Measurements from ENCODE around the gene STRA6. TPM values are rescaled to one million over a fixed set of nuclear protein-coding genes. Genes with fewer than 3 reads are reported as not detected.

The STRA6 gene
- total and polyA plus RNA-seq, 2 donors (not counting 1 experiment from before 2014, with no cell fraction given) = not detected

DNA sequence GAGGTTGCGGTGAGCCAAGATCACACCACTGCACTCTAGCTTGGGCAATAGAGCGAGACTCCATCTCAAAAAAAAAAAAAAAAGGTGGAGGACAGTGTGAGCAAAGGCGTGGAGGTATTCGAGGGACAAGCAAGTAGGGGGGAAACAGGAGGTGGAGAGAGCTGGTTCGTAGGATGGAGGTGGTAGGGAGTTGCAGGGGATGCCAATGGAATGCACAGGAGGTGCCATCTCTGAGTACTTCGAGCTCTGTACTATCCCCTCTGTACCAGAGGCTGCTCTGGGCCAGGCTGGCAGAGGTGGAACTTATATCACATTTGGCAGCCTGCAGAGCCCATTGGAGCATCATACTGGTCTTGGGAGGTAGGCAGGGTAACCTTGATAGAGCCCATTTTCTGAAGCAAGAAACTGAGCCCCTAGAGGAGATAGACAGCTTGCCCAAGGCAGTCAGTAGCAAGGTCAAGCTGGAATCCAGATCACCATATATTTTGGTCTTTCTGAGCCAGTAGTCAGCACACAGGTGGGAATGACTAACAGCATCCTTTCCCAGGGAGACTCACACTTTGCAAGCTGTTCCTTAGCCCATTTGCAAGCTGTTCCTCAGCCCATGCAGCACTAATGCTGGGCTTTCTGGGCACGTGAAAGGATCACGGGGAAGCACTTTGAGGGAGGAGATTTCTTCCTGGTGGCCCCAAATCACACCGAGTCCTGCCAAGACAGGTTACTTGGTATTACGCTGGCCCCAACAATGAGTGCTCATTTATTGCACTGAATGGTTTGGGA, 24.4 kb upstream of the STRA6 start:
- Histone ChIP-seq H3K9ac (ENCODE audit: low read length) (no peak overlapping the region), H3K27me3 (replicated peaks in 1 of 4; ENCODE audit: control extremely low read depth in 1 of 4, control insufficient read depth in 3 of 4, insufficient read depth in 4 of 4, low read length in 3 of 4) (peaks cover 0 to 18% (median 0%) of the 10 kb centered on the region in 4 experiments), H3K79me2 (ENCODE audit: control insufficient read depth, insufficient read depth, low read length) (no peaks in the 10 kb centered on the region), H4K20me1 (ENCODE audit: control insufficient read depth, insufficient read depth, low read length, poor library complexity, severe bottlenecking) (no peaks in the 10 kb centered on the region), H2AFZ (ENCODE audit: insufficient read depth, low read depth, low read length, poor library complexity, severe bottlenecking) (no peak overlapping the region), H3K4me1 (ENCODE audit: control insufficient read depth in 2 of 2, insufficient read depth in 2 of 2, low read length in 2 of 2) (no peaks in the 10 kb centered on the region), H3K4me2 (replicated peaks; ENCODE audit: low read depth, low read length, poor library complexity, severe bottlenecking) (no peak overlapping the region), H3K4me3 (ENCODE audit: control extremely low read depth in 1 of 5, extremely low read depth in 1 of 5, insufficient read depth in 1 of 5, low read depth in 2 of 5, low read length in 4 of 5) (no peak overlapping the region), H3K27ac (ENCODE audit: low read length in 2 of 2) (no peak overlapping the region), H3K36me3 (replicated peaks in 1 of 2; ENCODE audit: control extremely low read depth in 1 of 2, control insufficient read depth in 1 of 2, extremely low read depth in 1 of 2, insufficient read depth in 2 of 2, low read length in 1 of 2) (no peaks in the 10 kb centered on the region), H3K9me3 (ENCODE audit: control extremely low read depth in 1 of 3, control insufficient read depth in 2 of 3, insufficient read depth in 1 of 3, low read length in 2 of 3) (no peaks in the 10 kb centered on the region)
- TF ChIP-seq, protein P1, sequence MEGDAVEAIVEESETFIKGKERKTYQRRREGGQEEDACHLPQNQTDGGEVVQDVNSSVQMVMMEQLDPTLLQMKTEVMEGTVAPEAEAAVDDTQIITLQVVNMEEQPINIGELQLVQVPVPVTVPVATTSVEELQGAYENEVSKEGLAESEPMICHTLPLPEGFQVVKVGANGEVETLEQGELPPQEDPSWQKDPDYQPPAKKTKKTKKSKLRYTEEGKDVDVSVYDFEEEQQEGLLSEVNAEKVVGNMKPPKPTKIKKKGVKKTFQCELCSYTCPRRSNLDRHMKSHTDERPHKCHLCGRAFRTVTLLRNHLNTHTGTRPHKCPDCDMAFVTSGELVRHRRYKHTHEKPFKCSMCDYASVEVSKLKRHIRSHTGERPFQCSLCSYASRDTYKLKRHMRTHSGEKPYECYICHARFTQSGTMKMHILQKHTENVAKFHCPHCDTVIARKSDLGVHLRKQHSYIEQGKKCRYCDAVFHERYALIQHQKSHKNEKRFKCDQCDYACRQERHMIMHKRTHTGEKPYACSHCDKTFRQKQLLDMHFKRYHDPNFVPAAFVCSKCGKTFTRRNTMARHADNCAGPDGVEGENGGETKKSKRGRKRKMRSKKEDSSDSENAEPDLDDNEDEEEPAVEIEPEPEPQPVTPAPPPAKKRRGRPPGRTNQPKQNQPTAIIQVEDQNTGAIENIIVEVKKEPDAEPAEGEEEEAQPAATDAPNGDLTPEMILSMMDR (IDR thresholded peaks at IDR 0.05) = no peak
- TF ChIP-seq EZH2 (IDR thresholded peaks at IDR 0.05; ENCODE audit: borderline replicate concordance, insufficient read depth, low read depth, low read length, poor library complexity, severe bottlenecking) = no peak
- Mint-ChIP-seq H3K4me1 (no peaks in the 10 kb centered on the region), H3K27ac (no peak overlapping the region), H3K9me3 (ENCODE audit: insufficient read depth) (no peaks in the 10 kb centered on the region), H3K4me3 (no peak overlapping the region), H3K27me3 (peaks cover 46% of the 10 kb centered on the region)
- ChIA-PET CTCF (no interaction called here), POLR2A (no interaction called here)
- 75% methylated on average over 6 of the region's 10 CpGs for WGBS (ENCODE audit: insufficient coverage)
- intact Hi-C loops (cut with micrococcal nuclease) = no loop called here
- ATAC-seq (ENCODE audit: low read depth) (no peak), DNase-seq (no peak)

DNA sequence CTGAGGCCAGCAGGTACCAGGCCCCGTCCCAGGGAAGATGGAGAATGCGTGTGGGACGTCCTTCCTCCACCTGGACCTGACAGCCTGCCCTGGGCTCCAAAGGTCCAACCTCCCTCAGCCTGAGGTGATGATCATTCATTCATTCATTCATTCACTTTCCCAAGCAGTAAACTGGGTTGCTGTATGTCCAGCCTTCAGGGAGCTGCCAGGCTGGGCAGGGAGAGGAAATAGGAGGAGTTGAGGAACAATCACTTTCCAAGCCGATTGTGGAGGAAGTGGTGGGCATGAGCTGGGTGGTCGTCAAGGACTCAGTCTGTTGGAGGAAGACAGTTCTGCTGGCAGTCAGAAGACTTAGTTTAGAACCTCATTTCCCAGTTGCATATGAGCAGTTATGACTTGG, 23.3 kb upstream of the STRA6 start:
- H2AFZ ChIP-seq (ENCODE audit: insufficient read depth, low read depth, low read length, poor library complexity, severe bottlenecking) = no peak overlapping the region
- ChIA-PET CTCF (no interaction called here), POLR2A (no interaction called here)
- H3K27me3 ChIP-seq (replicated peaks in 1 of 4; ENCODE audit: control extremely low read depth in 1 of 4, control insufficient read depth in 3 of 4, insufficient read depth in 4 of 4, low read length in 3 of 4) = peaks cover 0 to 18% (median 1%) of the 10 kb centered on the region in 4 experiments
- no peak for TF ChIP-seq EZH2 (IDR thresholded peaks at IDR 0.05; ENCODE audit: borderline replicate concordance, insufficient read depth, low read depth, low read length, poor library complexity, severe bottlenecking)
- TF ChIP-seq, protein P1 (IDR thresholded peaks at IDR 0.05) = no peak
- no peak overlapping the region for H3K9ac ChIP-seq (ENCODE audit: low read length)
- Mint-ChIP-seq H3K27me3 (peaks cover 46% of the 10 kb centered on the region), H3K4me3 (no peak overlapping the region), H3K4me1 (no peaks in the 10 kb centered on the region), H3K9me3 (ENCODE audit: insufficient read depth) (no peaks in the 10 kb centered on the region), H3K27ac (no peak overlapping the region)
- DNase-seq (no peak), ATAC-seq (ENCODE audit: low read depth) (no peak)
- intact Hi-C loops (cut with micrococcal nuclease) = no loop called here
- no peaks in the 10 kb centered on the region for H3K4me1 ChIP-seq (ENCODE audit: control insufficient read depth in 2 of 2, insufficient read depth in 2 of 2, low read length in 2 of 2)
- no peaks in the 10 kb centered on the region for H3K79me2 ChIP-seq (ENCODE audit: control insufficient read depth, insufficient read depth, low read length)
- H4K20me1 ChIP-seq (ENCODE audit: control insufficient read depth, insufficient read depth, low read length, poor library complexity, severe bottlenecking) = no peaks in the 10 kb centered on the region
- no peak overlapping the region for H3K27ac ChIP-seq (ENCODE audit: low read length in 2 of 2)
- WGBS (ENCODE audit: insufficient coverage) = 63% methylated on average over 5 of the region's 5 CpGs
- H3K4me3 ChIP-seq (ENCODE audit: control extremely low read depth in 1 of 5, extremely low read depth in 1 of 5, insufficient read depth in 1 of 5, low read depth in 2 of 5, low read length in 4 of 5) = no peak overlapping the region
- H3K9me3 ChIP-seq (ENCODE audit: control extremely low read depth in 1 of 3, control insufficient read depth in 2 of 3, insufficient read depth in 1 of 3, low read length in 2 of 3) = no peaks in the 10 kb centered on the region
- no peak overlapping the region for H3K4me2 ChIP-seq (replicated peaks; ENCODE audit: low read depth, low read length, poor library complexity, severe bottlenecking)
- H3K36me3 ChIP-seq (replicated peaks in 1 of 2; ENCODE audit: control extremely low read depth in 1 of 2, control insufficient read depth in 1 of 2, extremely low read depth in 1 of 2, insufficient read depth in 2 of 2, low read length in 1 of 2) = no peaks in the 10 kb centered on the region
